HG03045 (cell line): Measurements from ENCODE around the gene ZNF608.

Experiments
- ATAC-seq: cut with Tn5 transposase; IDR thresholded peaks from one replicate; pipeline ENCODE4 v1.9.1; 2021; ENCODE audit warnings: mild to moderate bottlenecking, moderate library complexity; ENCODE audit not compliant: unreplicated experiment

The ZNF608 gene

GRCh38 chr5:124738681-124739633 lies 7.5 kb downstream of the ZNF608 start:
- ATAC-seq: no peak

DNA sequence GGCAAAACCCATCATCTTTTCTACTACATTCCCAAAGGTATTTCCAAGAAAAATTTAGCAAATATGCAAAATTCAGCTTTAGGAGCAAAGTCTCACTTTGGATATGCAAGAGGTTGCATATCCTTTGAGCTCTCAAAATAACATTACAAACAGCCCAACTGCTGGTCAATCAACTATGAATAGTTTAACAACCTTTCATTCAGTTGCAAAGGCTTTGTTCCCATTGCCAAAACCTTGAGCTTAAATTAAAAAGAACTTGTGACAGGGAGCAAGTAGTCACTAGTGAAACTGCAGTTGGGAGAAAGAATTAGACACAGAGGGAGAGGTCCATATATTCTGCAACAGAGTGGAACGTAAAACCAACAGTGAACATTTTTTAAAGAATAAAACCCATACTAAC lies 8.8 kb downstream of the ZNF608 start:
- ATAC-seq: no peak

DNA sequence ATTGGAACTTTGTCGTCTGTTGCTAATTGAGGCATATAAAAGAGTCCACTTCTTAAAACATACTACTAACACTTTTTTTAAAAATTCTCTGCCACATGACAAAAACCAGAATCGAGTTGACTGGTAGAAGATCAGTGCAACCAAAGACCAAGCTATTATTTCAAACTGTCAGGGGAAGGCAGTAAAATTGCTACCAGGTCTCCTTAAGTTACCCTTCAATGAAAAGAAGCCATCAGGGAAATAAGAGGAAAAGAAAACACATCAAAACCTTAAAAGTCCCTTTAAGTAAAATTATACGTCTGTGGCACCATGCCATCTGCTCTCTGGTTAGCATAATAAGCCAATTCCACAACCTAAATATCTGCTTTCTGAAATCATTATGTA lies 9.6 kb downstream of the ZNF608 start:
- ATAC-seq: no peak

- no peak for ATAC-seq
Observed at GRCh38 chr5:124736082-124736804, 10.2 kb downstream of the ZNF608 start.

GRCh38 chr5:124735169-124735858 lies 11.1 kb downstream of the ZNF608 start:
- no peak for ATAC-seq

- no peak for ATAC-seq
Observed at GRCh38 chr5:124734574-124735168, 11.8 kb downstream of the ZNF608 start.

GRCh38 chr5:124733329-124733650 lies 13.1 kb downstream of the ZNF608 start:
- no peak for ATAC-seq

GRCh38 chr5:124732428-124733328 lies 13.8 kb downstream of the ZNF608 start:
- no peak for ATAC-seq

- ATAC-seq: no peak
Observed at GRCh38 chr5:124730381-124730780, 16.1 kb downstream of the ZNF608 start.

- no peak for ATAC-seq
Observed at GRCh38 chr5:124729720-124730359, 16.6 kb downstream of the ZNF608 start.

DNA sequence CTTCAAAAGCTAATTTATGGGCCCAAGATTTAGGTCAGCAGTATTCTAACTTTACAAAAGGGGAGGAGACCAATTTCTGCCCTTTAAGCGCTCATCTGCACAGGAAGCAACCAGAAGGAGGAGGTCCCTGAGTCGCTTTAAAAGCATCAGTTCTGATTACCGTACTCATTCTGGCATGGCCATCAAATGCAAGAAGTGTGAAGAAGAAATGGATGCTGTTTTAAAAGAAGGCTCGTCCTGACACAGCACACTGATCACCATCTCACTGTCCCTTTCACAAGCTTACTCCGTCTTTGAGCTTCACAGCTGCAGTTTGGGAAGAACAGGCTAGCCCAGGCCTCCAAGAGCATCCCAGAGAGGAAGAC lies 17.5 kb downstream of the ZNF608 start:
- no peak for ATAC-seq

DNA sequence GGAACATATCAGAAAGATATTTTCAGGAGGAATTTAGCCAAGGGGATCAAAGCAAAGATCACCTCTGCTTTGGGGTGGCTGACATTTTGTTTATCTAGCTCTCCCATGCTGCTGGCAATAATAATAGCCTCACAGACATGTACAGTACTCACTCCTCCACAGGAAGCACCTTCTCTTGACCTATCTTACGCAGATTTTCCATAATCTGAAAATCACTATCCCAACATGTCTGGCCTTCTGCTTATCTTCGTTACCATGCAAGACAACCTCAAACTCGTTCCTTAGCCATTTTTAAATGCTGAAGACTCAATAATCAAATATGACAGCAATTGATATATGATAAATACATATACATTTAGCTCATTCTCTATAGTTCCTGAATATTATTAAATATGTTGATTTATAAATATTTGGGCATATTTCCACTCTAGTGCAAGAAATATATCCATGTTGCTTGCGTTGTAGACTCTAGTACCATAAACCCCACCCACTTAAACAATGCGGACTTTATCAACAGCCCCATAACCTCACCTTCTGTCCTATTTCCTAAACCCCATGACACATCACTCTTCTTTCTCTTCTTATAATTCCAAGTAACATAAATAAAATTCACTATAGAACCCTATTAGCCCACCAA lies 18.0 kb downstream of the ZNF608 start:
- no peak for ATAC-seq

DNA sequence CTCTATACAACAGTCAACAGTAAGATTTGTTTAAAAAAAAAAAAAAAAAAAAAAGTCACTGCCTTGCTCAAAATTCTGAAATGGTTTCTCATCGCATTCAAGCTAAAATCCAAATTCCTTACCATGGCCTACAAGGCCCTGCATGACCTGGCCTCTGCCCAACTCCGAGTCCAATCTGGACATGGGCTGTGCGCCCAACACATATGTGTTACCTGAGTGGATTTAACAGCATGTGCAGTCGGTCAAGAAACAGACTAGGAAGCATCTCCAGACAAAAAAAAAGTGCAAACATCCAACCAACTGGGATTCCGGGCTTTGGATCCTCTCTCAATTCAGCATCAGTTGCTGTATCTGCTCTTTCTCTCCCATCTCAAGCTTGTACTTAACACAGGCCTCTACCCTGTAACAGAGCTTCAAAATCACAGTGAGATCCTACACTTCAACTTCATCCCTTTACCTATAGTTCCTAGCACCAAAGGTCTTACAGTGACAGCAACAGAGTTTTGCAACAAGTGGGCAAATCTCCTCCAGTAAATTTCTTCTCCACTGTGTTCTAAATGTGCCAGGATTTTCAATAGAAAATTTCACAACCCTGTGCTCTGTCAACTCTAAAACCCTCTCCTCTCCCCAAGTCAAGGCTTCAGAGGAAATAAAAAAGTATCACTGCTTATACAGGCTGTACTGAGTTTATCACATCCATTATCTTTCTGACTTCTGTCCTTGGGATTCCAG lies 19.6 kb downstream of the ZNF608 start:
- ATAC-seq: no peak

- ATAC-seq: no peak
Observed at GRCh38 chr5:124725622-124726258, 20.7 kb downstream of the ZNF608 start.

GRCh38 chr5:124725040-124725434 lies 21.4 kb downstream of the ZNF608 start:
- ATAC-seq: no peak

DNA sequence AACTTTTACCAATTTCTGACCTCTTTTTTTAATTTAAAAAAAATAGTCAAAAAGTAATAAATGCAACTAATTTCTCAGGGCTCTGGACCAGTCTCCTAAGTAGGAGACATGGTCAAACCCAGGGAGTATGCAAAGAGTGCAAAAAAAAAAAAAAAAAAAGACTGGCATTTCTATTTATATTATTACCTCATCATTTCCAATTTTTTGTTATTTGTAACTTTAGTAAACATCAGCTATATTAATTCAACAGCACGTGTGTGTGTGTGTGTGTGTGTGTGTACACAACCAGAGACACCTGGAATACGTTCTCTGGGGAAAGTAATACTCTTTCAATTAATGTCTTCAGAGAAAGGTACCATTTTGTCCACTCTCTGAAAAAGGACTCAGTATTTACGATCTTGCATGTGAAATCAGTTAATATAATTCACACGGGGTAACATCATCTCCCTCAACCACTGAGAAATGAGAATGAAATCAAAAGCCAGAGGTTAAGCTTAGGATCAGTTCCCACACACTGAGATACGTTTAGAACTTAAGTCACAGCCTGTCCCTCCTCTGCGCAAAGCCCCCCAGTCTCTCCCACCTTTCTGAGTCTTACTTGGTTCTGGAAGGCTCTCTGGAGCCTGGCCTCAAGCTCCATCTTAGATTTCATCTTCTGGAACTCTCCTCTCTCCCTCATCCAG lies 21.9 kb downstream of the ZNF608 start:
- no peak for ATAC-seq

GRCh38 chr5:124721229-124721735 lies 25.2 kb downstream of the ZNF608 start:
- ATAC-seq: no peak
